IPS-15b (cell line): ENCODE data around the gene SOX5.

ENCODE experiments used
- H3K27me3 ChIP-seq: one replicate; pipeline ENCODE4 v1.6.1; 2013; ENCODE audit warnings: low read length; ENCODE audit not compliant: control insufficient read depth, insufficient read depth
- H3K36me3 ChIP-seq: one replicate; pipeline ENCODE4 v1.6.1; 2013; ENCODE audit warnings: low read length; ENCODE audit not compliant: control insufficient read depth, insufficient read depth
- H3K4me1 ChIP-seq: one replicate; pipeline ENCODE4 v1.6.1; 2013; ENCODE audit warnings: mild to moderate bottlenecking, low read length; ENCODE audit not compliant: control insufficient read depth, insufficient read depth
- H3K4me3 ChIP-seq: one replicate; pipeline ENCODE4 v1.5.1; 2013; ENCODE audit warnings: low read depth, low read length
- H3K9ac ChIP-seq: one replicate; pipeline ENCODE4 v1.6.1; 2013; ENCODE audit warnings: low read depth, mild to moderate bottlenecking, low read length
- H3K9me3 ChIP-seq: one replicate; pipeline ENCODE4 v1.6.1; 2013; ENCODE audit warnings: mild to moderate bottlenecking, low read length; ENCODE audit not compliant: control insufficient read depth, insufficient read depth

Gene SOX5

GRCh38 chr12:23867794-23868193 lies 81.7 kb downstream of the SOX5 start:
- Histone ChIP-seq H3K36me3 (no peaks in the 10 kb centered on the region), H3K4me1 (no peaks in the 10 kb centered on the region), H3K27me3 (no peaks in the 10 kb centered on the region), H3K9ac (no peak overlapping the region), H3K9me3 (no peaks in the 10 kb centered on the region), H3K4me3 (no peak overlapping the region)

- H3K36me3 ChIP-seq: no peaks in the 10 kb centered on the region
- no peak overlapping the region for H3K9ac ChIP-seq
- H3K4me3 ChIP-seq: no peak overlapping the region
- H3K27me3 ChIP-seq: no peaks in the 10 kb centered on the region
- no peaks in the 10 kb centered on the region for H3K4me1 ChIP-seq
- peaks cover 3% of the 10 kb centered on the region for H3K9me3 ChIP-seq
Observed at GRCh38 chr12:23862701-23863100, 86.8 kb downstream of the SOX5 start.

GRCh38 chr12:23860019-23860418 lies 89.5 kb downstream of the SOX5 start:
- H3K4me1 ChIP-seq: no peaks in the 10 kb centered on the region
- no peak overlapping the region for H3K9ac ChIP-seq
- H3K4me3 ChIP-seq: no peak overlapping the region
- no peaks in the 10 kb centered on the region for H3K27me3 ChIP-seq
- H3K9me3 ChIP-seq: peaks cover 3% of the 10 kb centered on the region
- no peaks in the 10 kb centered on the region for H3K36me3 ChIP-seq

GRCh38 chr12:23857178-23857577 lies 92.3 kb downstream of the SOX5 start:
- Histone ChIP-seq H3K36me3 (no peaks in the 10 kb centered on the region), H3K9me3 (peaks cover 3% of the 10 kb centered on the region), H3K27me3 (no peaks in the 10 kb centered on the region), H3K9ac (no peak overlapping the region), H3K4me1 (no peaks in the 10 kb centered on the region), H3K4me3 (no peak overlapping the region)

- Histone ChIP-seq H3K4me1 (no peaks in the 10 kb centered on the region), H3K36me3 (no peaks in the 10 kb centered on the region)
Observed at GRCh38 chr12:23855813-23856212, 93.7 kb downstream of the SOX5 start.

GRCh38 chr12:23854598-23854997 lies 94.9 kb downstream of the SOX5 start:
- Histone ChIP-seq H3K9ac (no peak overlapping the region), H3K4me1 (no peaks in the 10 kb centered on the region), H3K36me3 (no peaks in the 10 kb centered on the region), H3K9me3 (peaks cover 3% of the 10 kb centered on the region), H3K27me3 (no peaks in the 10 kb centered on the region), H3K4me3 (no peak overlapping the region)

More at GRCh38 chr12:23855813-23856212, 93.7 kb downstream of the SOX5 start:
- no peaks in the 10 kb centered on the region for H3K27me3 ChIP-seq
- peaks cover 3% of the 10 kb centered on the region for H3K9me3 ChIP-seq
- H3K4me3 ChIP-seq: no peak overlapping the region
- no peak overlapping the region for H3K9ac ChIP-seq

GRCh38 chr12:23853640-23854039 lies 95.8 kb downstream of the SOX5 start:
- no peaks in the 10 kb centered on the region for H3K4me1 ChIP-seq
- no peak overlapping the region for H3K9ac ChIP-seq
- no peak overlapping the region for H3K4me3 ChIP-seq
- peaks cover 3% of the 10 kb centered on the region for H3K9me3 ChIP-seq
- H3K36me3 ChIP-seq: no peaks in the 10 kb centered on the region
- H3K27me3 ChIP-seq: no peaks in the 10 kb centered on the region

- Histone ChIP-seq H3K4me3 (no peak overlapping the region), H3K9me3 (no peaks in the 10 kb centered on the region), H3K4me1 (no peaks in the 10 kb centered on the region), H3K9ac (no peak overlapping the region), H3K27me3 (no peaks in the 10 kb centered on the region), H3K36me3 (no peaks in the 10 kb centered on the region)
Observed at GRCh38 chr12:23851602-23852001, 97.9 kb downstream of the SOX5 start.

GRCh38 chr12:23847857-23848256 lies 101.6 kb downstream of the SOX5 start:
- Histone ChIP-seq H3K4me1 (no peaks in the 10 kb centered on the region), H3K4me3 (no peak overlapping the region), H3K9ac (no peak overlapping the region), H3K36me3 (no peaks in the 10 kb centered on the region), H3K9me3 (no peaks in the 10 kb centered on the region), H3K27me3 (no peaks in the 10 kb centered on the region)

- Histone ChIP-seq H3K4me1 (no peaks in the 10 kb centered on the region), H3K27me3 (no peaks in the 10 kb centered on the region), H3K36me3 (no peaks in the 10 kb centered on the region), H3K9me3 (no peaks in the 10 kb centered on the region), H3K4me3 (no peak overlapping the region), H3K9ac (no peak overlapping the region)
Observed at GRCh38 chr12:23843958-23844357, 105.5 kb downstream of the SOX5 start.

- Histone ChIP-seq H3K36me3 (no peaks in the 10 kb centered on the region), H3K4me1 (no peaks in the 10 kb centered on the region), H3K4me3 (no peak overlapping the region)
Observed at GRCh38 chr12:23834076-23834475, 115.4 kb downstream of the SOX5 start.

GRCh38 chr12:23831739-23832138 lies 117.7 kb downstream of the SOX5 start:
- Histone ChIP-seq H3K4me3 (no peak overlapping the region), H3K36me3 (no peaks in the 10 kb centered on the region), H3K4me1 (no peaks in the 10 kb centered on the region), H3K9ac (no peak overlapping the region), H3K9me3 (no peaks in the 10 kb centered on the region), H3K27me3 (no peaks in the 10 kb centered on the region)

More at GRCh38 chr12:23834076-23834475, 115.4 kb downstream of the SOX5 start:
- H3K9me3 ChIP-seq: no peaks in the 10 kb centered on the region
- no peak overlapping the region for H3K9ac ChIP-seq
- no peaks in the 10 kb centered on the region for H3K27me3 ChIP-seq

- no peak overlapping the region for H3K9ac ChIP-seq
- no peaks in the 10 kb centered on the region for H3K9me3 ChIP-seq
- no peaks in the 10 kb centered on the region for H3K36me3 ChIP-seq
Observed at GRCh38 chr12:23830210-23830609, 119.3 kb downstream of the SOX5 start.

More at GRCh38 chr12:23830210-23830609, 119.3 kb downstream of the SOX5 start:
- Histone ChIP-seq H3K4me1 (no peaks in the 10 kb centered on the region), H3K27me3 (no peaks in the 10 kb centered on the region), H3K4me3 (no peak overlapping the region)
